GM18498 (cell line): ENCODE data around the gene TMEM200A.

ENCODE experiments used
- ATAC-seq: cut with Tn5 transposase; IDR thresholded peaks from one replicate; pipeline ENCODE4 v1.9.1; 2021; ENCODE audit warnings: mild to moderate bottlenecking, moderate library complexity; ENCODE audit not compliant: unreplicated experiment

TMEM200A gene

DNA sequence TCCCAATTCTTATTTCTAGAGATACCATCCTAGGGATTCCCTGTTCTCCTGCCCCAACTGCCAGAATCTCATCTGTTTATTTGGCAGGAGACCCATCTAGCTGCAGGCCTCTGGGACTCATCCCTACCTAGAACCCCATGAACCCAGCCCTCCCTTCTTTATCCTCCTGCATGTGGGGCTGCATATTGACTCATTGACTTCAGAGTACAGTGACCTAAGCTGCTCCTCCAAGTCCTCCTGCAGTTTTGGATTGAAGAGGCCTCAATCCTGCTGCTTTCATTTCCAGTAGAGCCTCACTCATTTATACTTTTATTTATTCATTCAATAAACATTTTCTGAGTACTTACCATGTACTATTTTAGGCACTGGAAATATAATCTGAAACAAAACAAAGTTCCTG is 11.6 kb downstream of the TMEM200A start:
- no peak for ATAC-seq

- ATAC-seq, result no peak
Observed at GRCh38 chr6:130377915-130378314, 12.1 kb downstream of the TMEM200A start.

GRCh38 chr6:130379223-130379622 is 13.4 kb downstream of the TMEM200A start:
- ATAC-seq, result no peak

GRCh38 chr6:130381012-130381411 is 15.2 kb downstream of the TMEM200A start:
- no peak for ATAC-seq

- peak; percentile 71 for ATAC-seq
Observed at GRCh38 chr6:130381459-130382380, 15.9 kb downstream of the TMEM200A start.

- ATAC-seq, result no peak
Observed at GRCh38 chr6:130382872-130383490, 17.2 kb downstream of the TMEM200A start.

DNA sequence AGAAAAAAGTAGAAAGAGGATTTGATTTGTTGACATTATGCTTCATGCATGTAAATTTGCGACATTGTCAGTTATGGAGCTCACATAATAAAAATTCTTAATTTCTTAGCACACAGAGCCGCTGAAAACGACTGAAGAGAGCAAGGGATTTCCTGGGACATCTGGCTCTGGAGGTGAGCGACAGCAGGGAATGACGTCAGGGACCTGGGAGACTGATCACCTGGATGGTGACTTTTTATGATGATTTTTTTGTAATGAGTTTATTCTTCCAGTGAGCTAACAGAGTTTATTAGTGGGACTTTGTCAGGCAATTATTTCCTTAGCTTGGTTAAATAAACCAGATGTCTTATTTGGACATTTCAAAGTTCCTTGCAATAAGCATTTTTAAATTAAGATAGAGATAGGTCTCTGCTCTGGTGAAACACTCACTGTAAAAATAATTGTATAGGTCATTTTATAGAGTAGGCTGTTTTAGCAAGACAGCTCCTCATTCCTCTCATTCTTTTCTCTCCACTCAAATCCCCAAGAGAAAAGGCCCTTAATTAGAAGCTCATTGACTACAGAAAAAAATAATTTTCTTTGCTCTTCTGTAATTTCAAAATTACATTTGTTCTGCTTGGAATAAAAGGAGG is 19.4 kb downstream of the TMEM200A start:
- ATAC-seq, result no peak

GRCh38 chr6:130389142-130389541 is 23.3 kb downstream of the TMEM200A start:
- ATAC-seq, result no peak

DNA sequence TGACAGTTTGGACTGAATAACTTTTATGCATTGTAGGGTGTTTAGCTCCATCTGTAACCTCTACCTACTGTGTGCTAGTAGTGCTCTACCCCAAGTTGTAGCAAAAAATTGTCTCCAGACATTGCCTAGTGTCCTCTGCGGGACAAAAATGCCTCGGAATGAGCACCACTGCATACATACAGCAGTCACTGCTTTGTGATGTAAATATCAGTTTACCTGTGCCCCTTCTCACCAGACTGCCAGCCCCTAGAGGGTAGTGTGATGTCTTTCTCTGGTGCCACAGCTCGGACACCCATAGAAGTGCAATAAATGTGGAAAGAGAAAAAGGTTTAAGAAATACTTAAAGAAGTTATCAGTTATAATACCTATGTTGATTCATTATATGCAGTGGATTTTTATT is 25.1 kb downstream of the TMEM200A start:
- ATAC-seq, result no peak

DNA sequence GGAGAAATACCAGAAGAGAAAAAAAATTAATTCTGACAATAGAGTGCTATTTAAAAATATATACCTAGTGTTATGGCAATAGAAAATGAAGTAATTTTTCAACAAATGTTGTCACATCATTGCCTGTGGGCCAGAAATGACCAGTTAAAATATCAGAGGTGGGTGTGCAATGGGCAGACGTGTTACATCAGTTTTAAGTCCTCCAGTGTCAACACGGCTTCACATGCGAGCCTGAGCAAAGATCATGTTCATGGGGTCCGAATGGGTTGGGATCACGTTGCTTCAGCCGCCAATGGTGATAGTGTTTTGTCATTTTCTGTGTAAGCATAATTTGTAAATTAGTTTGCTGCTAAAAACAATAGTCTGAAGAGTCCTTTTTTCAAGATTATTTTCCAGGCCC is 27.5 kb downstream of the TMEM200A start:
- no peak for ATAC-seq

- ATAC-seq, result no peak
Observed at GRCh38 chr6:130394246-130394645, 28.4 kb downstream of the TMEM200A start.

- ATAC-seq, result no peak
Observed at GRCh38 chr6:130395164-130395563, 29.3 kb downstream of the TMEM200A start.

- no peak for ATAC-seq
Observed at GRCh38 chr6:130396722-130397121, 30.9 kb downstream of the TMEM200A start.

- no peak for ATAC-seq
Observed at GRCh38 chr6:130405549-130405948, 39.7 kb downstream of the TMEM200A start.

- ATAC-seq, result no peak
Observed at GRCh38 chr6:130407032-130407431, 41.2 kb downstream of the TMEM200A start.

GRCh38 chr6:130409418-130410100 is 43.7 kb downstream of the TMEM200A start:
- no peak for ATAC-seq

DNA sequence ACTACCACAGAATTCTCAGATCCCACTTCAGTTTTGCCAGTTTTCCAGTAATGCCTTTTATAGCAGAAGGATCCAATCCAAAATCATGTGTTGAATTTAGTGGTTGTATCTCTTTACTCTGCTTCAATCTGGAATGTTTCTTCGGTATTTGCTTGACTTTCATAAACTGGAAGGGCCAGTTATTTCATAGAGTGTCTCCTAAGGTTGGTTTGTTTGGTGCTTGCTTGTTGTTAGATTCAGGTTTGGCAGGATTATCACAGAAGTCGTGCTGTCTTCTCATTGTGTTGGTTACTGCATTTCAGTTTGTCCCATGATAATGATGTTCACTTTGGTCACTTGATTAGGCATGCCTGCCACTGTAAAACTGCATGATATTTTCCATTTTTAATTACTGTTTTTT is 45.7 kb downstream of the TMEM200A start:
- no peak for ATAC-seq

- ATAC-seq, result no peak
Observed at GRCh38 chr6:130412556-130413290, 46.9 kb downstream of the TMEM200A start.

DNA sequence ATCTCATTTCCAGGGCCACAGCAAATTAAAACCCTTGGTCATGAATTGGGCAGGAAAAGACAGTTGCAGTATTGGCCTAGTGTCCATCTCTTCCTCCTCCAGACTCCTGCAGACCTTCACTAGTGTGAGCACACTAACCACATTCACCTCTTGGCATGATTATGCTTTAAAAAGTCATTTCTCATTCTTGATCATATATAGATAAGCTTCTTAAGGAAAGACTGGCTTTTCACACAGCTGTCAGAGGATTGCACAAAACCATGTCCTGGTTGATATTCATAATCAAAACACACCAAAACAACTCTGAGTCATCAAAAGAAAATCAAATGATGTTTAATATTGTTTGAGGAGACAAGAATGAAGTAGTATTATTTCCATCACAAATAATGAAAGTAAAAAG is 52.1 kb downstream of the TMEM200A start:
- no peak for ATAC-seq

GRCh38 chr6:130420911-130421310 is 55.1 kb downstream of the TMEM200A start:
- no peak for ATAC-seq

DNA sequence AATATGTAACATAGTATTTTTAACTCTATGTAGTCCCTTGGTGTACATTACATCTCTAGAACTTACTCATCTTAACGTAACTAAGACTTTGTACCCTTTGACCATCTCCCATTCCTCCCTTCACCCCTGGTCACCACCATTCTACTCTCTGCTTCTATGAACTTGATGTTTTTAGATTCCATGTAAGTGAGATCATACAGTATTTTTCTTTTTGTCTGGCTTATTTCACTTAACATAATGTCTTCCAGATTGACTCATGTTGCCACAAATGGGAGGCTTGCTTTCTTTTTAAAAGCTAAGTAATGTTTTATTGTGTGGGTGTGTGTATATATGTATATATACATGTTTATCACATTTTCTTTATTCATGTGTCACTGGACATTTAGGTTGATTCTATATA is 55.8 kb downstream of the TMEM200A start:
- no peak for ATAC-seq
